AG09319 (cell line): ENCODE measurements around the gene EPC2.
"Not testable (repeated sequence)": the region's sequence is repeated elsewhere in the genome, so short reads cannot be mapped to it uniquely, and the experiment has no call there.

Experiments
- DNase-seq: peaks from one replicate; pipeline ENCODE4 v3.0.0-alpha.2; 2010; ENCODE audit warnings: low read depth; ENCODE audit errors: extremely low read depth
- CTCF ChIP-seq: IDR thresholded peaks from 2 replicates; pipeline ENCODE4 v1.5.1; 2011; ENCODE audit warnings: low read depth, mild to moderate bottlenecking, inconsistent platforms, low read length, moderate library complexity

The EPC2 gene

GRCh38 chr2:148752977-148753376, 108.4 kb downstream of the EPC2 start:
- DNase-seq = no peak
- no peak for TF ChIP-seq CTCF

- DNase-seq = no peak
- TF ChIP-seq CTCF = no peak
Measured at GRCh38 chr2:148754864-148755263, 110.3 kb downstream of the EPC2 start.

- TF ChIP-seq CTCF = no peak
- DNase-seq = no peak
Measured at GRCh38 chr2:148756292-148756975, 111.9 kb downstream of the EPC2 start.

DNA sequence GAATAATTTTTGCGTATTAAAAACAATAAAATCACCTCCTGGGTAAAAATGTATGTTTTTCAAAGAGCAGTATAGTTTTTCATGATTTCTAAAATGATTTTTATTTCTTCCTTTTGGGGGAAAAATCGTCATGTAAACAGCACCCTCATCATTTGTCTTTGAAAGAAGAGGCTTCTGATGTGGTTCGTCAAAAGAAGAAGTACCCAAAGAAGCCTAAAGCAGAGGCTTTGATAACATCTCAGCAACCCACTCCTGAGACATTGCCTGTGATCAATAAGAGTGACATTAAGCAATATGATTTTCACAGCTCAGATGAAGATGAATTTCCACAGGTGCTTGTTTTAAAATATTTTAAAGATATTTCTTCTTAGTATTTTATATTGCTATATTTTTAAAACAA, 120.3 kb downstream of the EPC2 start:
- DNase-seq = no peak
- no peak for TF ChIP-seq CTCF

GRCh38 chr2:148770047-148770446, 125.5 kb downstream of the EPC2 start:
- no peak for TF ChIP-seq CTCF
- no peak for DNase-seq

GRCh38 chr2:148781544-148781943, 137.0 kb downstream of the EPC2 start:
- TF ChIP-seq CTCF = no peak
- no peak for DNase-seq

GRCh38 chr2:148789059-148789458, 144.5 kb downstream of the EPC2 start:
- no peak for DNase-seq
- TF ChIP-seq CTCF = no peak

GRCh38 chr2:148790172-148790571, 145.6 kb downstream of the EPC2 start:
- not testable (repeated sequence) for DNase-seq
